ENCODE results near the gene CEP55.
A peak's percentile ranks its signal among the peaks of the same experiment; 100 is the strongest.
"Not testable (repeated sequence)": the region's sequence is repeated elsewhere in the genome, so short reads cannot be mapped to it uniquely, and the experiment has no call there.

The CEP55 gene

DNA sequence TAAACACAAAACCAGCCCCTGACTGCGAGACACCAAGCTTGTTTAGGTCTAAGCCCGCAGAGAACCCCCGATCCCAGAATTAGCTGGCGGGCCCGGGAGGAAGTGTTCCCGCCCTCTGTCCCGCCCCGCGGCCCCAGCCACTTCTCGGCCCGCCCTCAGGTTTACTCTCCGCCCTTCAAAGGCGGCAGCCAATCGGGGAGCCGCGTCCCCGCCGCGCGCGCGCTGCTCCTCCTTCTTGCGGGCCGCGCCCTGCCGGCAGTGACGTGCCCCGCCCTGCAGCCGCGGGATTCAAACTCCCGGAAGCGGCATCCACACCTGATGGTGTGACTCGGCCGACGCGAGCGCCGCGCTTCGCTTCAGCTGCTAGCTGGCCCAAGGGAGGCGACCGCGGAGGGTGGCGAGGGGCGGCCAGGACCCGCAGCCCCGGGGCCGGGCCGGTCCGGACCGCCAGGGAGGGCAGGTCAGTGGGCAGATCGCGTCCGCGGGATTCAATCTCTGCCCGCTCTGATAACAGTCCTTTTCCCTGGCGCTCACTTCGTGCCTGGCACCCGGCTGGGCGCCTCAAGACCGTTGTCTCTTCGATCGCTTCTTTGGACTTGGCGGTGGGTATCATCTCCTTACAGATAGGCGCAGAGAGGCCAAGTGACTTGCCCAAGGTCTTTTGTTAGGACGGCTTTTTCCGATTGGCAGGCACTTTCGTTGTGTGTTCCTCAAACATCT lies at the start of gene CEP55:
Gene CEP55 (plus strand): TSS at position 291 of the 720 bp plus-strand sequence. CDS start 3,440 bp downstream, outside the sequence.
- peak; percentile 93 for DNase-seq (ENCODE audit: low read depth)

DNA sequence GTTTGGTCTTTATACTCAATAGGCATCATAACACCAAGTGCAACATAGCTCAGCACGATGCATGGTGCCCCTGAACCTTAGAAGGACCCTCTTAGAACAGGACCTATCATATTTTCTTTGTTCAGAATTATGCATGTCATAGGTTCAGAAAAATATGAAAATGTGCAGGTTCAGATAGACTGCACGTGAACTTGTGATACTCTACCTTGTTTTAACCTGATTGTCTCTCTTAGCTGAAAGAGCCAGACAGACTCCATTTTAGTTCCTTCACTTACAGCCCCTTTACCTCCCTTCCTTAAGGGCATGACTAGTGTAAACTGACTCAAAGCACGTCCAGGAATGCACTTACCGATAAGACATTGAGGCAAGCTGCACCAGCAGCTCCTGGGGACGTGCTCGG lies 49.4 kb upstream of the CEP55 start:
- DNase-seq (ENCODE audit: low read depth): no peak

DNA sequence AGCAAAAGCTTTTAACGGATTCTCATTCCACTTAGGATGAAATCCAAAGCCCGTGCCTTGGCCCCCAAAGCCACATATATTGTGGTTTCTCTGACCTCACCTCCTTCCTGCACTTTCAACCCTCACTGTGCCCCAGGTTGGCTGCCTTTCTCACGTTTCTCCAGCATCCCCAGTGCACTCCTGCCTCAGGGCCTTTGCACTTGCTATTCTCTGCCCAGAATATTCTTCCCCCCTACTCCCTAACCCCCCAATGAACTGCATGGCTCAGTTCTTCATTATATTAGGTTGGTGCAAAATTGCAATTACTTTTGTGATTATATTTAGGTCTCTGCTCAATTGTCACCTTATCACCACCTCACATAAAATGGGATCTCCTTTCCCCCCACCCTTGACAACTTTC lies 48.4 kb upstream of the CEP55 start:
- no peak for DNase-seq (ENCODE audit: low read depth)

DNA sequence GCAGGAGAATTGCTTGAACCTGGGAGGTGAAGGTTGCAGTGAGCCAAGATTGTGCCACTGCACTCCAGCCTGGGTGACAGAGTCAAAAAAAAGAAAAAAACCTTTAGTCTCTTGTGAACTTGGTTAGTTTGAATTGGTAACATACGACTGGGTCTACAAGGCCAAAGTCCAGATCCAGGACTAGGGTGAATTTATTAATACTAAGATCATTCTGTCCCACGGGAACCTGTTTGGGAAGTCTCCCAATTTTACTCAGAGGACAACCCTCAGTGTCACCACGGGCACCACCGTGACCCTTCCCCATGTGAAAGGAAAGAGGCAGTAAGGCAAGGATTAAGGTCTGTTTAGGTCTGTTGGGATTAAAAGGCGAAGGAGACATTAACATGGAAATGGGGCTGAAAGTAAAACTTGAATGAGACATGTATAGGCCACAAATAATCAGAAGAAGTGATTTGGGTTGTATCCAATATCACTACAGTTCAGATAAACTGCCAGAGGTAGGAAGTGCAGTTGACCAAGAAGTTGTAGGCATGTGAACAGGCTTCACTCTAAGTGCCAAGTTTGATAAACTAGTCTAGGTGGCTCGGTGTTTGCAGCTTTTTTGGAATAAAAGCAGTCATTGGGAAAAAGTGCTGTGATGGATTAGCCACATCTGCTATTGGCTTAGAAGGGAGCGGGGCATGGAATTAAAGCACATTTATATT lies 45.0 kb upstream of the CEP55 start:
- DNase-seq (ENCODE audit: low read depth): no peak

DNA sequence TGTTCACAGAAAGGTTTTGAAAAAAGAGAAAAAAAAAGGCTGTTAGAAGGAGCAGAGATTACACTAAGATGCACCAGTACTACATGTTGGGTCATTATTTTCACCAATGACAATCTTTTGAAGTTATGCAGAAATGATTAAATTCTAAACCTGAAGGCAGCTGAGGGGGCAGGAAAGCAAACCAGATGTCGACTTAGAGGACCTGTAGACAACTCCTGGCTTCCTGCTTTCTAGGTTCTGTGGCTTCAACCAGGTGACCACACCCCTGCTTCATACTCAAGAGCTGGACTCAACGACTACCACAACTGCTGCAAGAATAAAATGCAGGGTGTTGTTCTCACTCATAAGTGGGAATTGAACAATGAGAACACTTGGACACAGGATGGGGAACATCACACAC lies 44.3 kb upstream of the CEP55 start:
- DNase-seq (ENCODE audit: low read depth): no peak

DNA sequence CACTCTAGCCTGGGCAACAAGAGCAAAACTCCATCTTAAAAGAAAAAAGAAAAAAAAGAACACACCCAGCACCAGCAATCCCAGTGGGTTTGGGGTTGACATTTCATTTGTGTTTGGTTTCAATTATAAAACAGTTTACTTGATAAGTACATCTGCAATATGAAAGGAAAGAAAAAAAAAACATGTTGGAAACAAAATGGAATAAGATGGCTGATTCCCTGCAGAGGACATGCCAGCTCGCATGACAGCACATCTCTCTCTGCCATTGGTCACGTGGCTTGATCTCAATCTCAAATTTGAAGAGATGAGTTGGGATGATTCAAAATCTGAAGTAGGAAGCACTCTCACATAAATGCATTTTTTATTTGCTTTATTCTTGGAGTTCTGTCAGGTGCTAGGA lies 42.3 kb upstream of the CEP55 start:
- DNase-seq (ENCODE audit: low read depth): no peak

DNA sequence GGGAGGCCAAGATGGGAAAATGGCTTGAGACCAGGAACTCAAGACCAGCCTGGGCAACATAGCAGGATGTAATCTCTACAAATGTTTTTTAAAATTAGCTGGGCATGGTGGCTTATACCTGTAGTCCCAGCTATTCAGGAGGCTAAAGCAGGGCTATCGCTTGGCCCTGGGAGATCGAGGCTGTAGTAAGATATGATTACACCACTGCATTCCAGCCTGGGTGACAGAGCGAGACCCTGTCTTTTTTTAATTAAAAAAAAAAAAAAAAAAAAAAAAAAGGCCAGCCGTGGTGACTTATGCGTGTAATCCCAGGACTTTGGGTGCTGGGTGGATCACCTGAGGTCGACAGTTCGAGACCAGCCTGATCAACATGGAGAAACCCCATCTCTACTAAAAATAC lies 41.7 kb upstream of the CEP55 start:
- DNase-seq (ENCODE audit: low read depth): no peak

DNA sequence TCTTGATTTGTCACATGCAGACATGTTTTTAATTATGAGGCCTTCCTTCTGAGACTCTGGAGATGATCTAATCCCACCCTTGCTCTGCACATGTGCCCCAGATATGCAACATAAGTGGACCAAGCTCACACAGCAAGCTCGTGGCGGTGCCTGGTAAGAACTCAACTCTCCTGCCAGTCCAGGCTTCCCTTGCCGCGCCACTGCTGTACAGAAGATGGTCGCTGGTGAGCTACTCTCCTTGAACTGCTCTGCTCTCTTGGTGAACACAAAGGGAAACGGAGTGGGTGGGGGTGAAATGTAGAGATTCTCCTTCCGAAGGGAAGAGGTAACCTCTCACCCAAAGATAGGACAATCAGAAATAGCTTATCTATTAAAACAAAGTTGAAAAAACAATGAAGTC lies 39.9 kb upstream of the CEP55 start:
- no peak for DNase-seq (ENCODE audit: low read depth)

DNA sequence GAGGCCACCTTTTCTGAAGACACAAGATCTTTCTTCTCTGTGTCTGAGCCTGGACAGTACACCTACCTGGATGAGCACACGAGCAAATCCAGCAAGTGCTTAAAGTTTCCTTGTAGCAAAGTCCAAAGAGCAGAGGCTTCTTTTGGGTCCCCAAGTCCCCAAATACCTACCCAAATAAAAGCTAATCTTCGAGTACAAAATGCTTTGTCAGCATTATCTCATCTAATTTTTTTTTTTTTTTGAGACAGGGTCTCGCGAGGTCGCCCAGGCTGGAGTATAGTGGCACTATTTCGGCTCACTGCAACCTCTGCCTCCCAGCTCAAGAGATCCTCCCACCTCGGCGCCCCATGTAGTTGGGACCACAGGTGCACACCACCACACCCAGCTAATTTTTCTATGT lies 38.9 kb upstream of the CEP55 start:
- no peak for DNase-seq (ENCODE audit: low read depth)

DNA sequence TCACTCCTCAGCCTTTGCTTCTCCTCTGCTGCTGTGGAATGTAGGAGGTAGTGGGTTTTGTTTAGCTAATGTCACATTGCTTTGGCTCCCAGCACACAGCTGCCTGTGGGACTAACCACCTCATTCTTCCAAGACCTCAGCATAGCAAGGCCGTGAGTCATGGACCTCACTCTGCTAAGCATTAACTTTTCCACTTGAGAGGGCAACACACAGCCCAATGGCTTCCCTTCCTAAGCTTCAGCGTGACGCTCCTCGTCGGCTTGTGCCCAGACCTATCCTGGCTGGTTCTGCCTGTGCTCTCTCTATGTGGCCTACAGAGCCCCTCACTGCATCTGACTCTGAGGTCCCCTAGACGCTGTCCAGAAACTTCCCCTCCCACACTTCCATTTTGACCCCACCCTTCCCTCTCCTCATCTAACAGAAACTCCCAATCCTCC lies 37.6 kb upstream of the CEP55 start:
- no peak for DNase-seq (ENCODE audit: low read depth)

DNA sequence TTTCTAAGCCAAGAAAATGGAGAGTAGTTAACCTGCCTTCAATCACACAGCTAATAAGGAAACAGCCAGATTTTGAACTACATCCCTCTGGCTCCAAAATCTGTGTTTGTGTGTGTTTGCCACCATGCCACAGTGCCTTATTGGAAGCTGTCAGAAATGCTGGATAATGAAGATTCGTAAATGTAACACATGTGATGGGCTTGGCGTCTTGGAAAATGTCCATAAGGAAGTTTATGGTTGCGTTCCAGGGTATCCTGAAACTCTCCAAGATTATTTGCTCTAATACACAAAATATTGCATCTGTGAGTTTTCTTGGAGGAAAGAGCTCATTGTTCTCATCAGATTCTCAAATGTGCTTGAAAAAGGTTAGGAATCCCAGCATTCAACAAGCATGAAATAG lies 36.9 kb upstream of the CEP55 start:
- DNase-seq (ENCODE audit: low read depth): no peak

DNA sequence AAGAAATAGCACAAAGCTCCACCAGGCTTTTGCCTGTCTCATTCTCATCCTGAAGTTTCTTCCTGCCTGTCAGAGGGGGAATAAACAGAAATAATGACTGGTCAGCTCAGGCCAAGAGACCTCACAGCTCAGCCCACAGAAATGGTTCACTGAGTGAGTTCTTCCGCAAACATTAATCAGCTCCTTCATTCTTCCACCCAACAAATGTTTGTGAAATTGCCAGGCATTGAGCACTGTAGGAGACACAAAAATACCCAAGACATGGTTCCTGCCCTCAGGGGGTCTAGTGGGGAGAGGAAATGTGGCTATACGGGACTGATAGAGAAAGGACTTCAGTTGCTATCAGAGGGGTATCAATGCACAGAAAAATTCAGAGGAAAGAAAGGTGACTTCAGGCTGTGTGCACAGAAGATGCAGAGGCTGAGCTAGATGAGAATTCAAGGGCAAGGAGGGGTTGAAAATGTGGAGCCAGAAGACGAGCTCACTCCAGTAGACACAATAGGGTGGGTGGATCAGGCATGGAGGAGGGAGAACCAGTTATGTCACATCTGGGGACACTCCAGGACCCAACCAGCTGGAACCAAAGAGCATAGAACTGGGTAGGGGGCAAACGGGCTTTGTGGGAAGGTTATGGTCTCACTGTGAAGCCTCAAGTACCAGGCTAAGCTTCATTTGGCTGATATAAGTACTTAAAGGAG lies 35.2 kb upstream of the CEP55 start:
- no peak for DNase-seq (ENCODE audit: low read depth)

DNA sequence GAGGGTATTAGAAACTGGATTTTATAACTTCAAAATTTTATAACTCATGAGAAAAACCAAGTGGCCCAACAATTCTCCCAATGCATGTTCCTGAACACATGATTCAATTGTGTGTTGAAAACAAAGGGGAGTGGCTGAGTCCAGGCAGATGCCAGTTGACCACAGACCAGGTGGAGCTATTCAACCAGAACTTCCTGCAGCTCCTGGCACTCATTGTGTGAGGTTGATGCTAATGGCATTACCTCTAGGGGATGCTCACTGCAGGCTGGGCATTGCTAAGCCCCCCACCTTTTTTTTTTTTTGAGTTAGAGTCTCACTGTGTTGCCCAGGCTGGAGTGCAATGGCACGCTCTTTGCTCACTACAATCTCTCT lies 34.6 kb upstream of the CEP55 start:
- no peak for DNase-seq (ENCODE audit: low read depth)

DNA sequence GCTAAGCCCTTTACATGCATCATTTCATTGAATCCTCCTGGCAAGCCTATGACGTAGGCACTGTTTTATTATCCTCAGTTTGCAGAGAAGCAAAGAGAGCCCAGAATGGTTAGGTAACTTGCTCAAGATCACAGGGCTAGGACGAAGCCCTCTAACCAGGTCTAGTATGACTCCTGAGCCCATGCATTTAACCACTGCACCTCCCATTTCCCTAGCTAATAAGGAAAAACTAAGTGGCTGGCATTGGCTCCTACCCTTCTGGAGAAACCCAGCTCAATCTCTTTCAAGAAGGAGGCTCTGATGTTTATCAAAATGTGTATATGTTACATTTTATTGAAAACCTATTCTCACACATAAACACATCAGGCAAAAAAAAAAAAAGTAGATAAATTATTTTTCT lies 34.0 kb upstream of the CEP55 start:
- no peak for DNase-seq (ENCODE audit: low read depth)

DNA sequence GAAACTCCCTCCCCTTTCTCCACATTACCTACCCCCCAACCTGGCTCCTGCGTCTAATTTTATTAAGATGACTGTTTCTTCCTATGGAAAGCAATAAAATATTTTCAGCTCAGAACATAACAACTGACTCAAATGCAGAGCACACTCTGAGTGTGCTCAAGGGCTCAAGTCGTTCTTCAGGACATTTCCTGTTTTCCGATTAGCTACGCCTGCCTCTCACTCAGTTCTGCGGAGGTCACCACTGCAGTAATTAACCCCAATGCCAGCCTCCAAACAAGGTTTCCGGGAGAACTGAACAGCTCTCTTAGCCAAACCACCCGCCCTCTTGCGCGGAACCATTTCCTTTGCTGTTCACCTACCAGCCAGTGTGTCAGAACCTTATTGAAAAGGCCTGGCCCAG lies 33.5 kb upstream of the CEP55 start:
- peak; percentile 26 for DNase-seq (ENCODE audit: low read depth)

DNA sequence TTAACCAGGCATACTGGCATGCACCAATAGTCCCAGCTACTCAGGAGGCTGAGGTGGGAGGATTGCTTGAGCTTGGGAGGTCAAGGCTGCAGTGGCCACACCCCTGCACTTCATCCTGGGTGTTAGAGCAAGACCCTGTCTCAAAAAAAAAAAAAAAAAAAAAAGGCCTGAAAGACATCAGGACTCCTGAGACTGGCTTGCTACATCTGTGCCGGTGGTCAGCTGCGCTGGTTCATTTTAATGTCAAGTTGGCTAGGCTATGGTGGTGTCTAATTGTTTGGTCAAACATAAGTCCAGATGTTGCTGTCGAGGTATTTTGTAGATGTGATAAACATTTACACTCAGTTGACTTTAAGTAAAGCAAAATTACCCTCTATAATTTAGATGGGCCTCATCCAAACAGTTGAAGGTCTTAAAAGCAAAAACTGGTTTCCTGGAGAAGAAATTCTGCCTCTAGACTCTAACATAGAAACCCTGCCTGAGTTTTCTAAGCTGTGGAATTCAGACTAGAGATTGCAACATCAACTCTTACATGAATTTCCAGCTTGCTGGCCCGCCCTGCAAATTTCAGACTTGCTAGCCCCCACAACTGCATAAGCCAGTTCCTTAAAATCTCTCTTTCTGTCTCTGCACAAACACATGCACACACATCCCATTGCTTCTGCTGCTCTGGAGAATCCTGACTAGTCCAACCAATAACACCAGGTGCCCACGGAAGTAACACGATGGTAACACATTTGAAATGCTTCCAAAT lies 32.5 kb upstream of the CEP55 start:
- DNase-seq (ENCODE audit: low read depth): no peak

DNA sequence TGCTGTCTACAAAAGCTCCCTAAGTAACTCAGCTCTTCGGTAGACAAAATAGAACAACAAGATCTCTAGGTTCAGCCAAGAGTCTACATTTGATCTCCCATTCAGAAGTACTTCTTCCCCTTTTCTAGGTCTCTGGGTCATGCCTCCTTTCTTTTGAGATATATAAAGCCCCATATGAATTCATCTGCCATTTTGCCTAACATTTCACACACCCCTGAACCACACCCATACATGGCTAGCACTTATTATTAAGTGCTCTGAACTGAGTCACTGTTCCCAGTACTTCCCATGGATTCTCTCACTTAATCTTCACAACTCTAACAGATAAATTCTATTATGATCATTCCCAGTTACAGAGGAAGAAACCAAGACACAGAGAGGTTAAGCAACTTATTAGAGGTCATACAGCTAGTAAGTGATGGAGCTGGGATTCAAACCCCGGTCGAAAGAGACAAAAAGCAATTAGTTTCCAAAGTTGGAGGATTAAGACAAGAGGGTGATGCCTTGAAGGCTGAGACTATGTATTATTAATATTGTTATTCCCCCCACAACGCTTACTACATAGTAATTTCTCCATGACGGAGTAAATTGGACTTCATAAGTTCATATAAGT lies 31.5 kb upstream of the CEP55 start:
- DNase-seq (ENCODE audit: low read depth): no peak

DNA sequence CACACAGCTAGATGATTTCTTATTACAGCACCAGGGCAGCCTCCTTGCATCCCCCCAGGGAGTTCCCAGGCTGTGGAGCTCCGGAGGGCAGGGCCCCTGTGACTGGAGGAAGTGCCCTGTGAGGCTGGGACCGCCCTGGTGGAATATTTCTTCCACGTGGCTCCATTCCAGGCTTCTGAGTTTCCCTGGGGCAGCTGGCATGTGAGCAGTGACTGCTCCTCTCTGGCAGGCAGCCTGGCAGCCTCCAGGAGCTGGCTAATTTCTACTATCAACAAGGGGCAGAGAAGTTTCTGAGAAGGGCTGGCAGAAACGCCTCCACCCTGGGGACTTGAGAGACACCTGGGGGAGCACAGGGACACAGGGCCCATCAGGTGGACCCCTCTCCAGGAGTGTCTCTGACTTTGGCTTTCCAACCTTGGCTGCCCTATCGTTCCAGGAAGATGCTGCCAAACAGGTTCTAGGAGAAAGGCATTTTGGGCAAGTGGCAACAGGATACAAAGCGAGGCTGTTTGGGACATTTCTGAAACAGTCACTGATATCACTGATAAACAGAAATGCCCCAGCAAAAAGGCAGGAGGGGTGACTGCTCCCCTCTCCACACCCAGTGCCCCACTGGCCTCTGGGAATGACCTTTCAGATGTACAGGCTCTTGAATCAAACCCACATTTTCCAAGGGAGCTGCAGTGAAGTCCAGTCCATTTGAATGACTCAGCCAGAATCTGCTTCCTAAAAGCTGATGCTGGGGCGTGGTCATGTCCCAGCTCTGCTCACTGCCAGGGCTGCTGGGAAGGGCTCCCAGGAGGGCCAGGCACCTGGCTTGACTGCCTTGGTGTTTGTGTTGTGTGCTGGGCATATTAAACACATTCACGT lies 30.4 kb upstream of the CEP55 start:
- DNase-seq (ENCODE audit: low read depth): no peak

DNA sequence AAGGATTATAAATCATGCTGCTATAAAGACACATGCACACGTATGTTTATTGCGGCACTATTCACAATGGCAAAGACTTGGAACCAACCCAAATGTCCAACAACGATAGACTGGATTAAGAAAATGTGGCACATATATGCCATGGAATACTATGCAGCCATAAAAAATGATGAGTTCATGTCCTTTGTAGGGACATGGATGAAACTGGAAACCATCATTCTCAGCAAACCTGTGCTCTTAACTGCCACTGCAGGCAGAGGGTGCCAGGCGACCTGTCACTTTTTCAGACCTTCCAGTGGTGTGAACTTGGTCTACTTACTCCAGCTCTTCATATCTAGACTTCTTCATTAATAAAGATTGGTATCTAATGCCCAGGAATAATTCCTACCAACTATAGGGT lies 28.8 kb upstream of the CEP55 start:
- not testable (repeated sequence) for DNase-seq (ENCODE audit: low read depth)

DNA sequence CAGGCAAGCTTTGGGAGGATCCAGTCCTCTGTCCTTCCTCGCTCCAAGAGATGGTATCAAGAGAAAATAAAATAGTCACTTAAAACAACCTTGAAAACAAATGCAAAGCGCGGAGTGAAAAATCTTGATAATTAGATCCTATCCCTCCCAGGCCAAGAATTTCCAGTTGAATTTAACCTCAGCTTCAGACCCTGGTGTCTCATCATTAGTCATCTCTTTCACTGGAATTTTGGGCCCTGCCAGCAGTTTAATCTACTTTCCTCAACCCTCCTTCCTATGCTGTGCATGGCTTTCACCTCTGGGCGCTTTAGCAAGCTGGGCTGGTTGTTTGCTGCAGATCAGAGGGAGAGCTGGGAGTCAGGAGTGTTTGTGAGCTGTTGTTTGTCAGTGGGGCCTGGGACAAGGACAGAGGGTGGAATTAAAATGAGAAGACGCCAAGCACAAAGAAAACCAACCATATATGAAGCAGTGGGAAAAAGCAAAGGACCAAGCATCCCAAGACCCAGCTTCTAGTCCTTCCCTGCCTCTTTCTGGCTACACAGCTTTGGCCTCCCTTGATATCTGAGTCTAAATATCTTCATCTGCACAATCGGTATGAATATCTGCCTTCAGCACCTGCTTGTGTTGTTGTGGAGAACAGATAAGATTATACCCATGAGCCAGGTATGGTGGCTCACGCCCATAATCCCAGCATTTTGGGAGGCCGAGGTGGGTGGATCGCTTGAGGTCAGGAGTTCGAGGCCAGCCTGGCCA lies 27.8 kb upstream of the CEP55 start:
- DNase-seq (ENCODE audit: low read depth): no peak

Measured in activated T-cell treated with anti-CD3 and anti-CD28 coated beads for 24 hours (primary cell).